ENCODE results near the gene KLHDC7A.

DNA sequence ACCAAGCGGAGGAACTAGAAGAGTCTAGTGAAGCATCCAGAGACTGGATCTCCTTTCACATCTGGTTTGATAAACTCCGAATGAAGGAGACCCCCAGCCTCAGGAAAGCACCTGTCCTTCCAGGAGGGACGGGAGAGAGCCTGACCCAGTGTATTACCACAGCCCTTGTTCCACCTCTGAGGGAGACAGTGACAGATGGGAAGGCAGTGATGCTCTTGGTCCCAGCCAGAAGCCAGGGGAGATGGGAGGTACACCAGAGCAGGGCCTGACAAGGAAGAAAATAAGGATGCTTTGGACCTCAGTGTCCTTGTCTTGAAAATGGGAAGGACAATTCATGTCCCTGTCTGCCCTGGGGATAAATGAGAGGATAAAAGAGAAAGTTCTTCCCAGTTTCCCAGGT is 3.5 kb downstream of the KLHDC7A start:
- TF ChIP-seq POLR2AphosphoS5 (IDR thresholded peaks at IDR 0.05) = no peak
- TF ChIP-seq, protein P1, sequence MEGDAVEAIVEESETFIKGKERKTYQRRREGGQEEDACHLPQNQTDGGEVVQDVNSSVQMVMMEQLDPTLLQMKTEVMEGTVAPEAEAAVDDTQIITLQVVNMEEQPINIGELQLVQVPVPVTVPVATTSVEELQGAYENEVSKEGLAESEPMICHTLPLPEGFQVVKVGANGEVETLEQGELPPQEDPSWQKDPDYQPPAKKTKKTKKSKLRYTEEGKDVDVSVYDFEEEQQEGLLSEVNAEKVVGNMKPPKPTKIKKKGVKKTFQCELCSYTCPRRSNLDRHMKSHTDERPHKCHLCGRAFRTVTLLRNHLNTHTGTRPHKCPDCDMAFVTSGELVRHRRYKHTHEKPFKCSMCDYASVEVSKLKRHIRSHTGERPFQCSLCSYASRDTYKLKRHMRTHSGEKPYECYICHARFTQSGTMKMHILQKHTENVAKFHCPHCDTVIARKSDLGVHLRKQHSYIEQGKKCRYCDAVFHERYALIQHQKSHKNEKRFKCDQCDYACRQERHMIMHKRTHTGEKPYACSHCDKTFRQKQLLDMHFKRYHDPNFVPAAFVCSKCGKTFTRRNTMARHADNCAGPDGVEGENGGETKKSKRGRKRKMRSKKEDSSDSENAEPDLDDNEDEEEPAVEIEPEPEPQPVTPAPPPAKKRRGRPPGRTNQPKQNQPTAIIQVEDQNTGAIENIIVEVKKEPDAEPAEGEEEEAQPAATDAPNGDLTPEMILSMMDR (IDR thresholded peaks at IDR 0.05 in 8 of 11, conservative IDR thresholded peaks at IDR 0.05 in 3 of 11) = no peak

Measured in spleen (tissue), 7 donors.